HG03457 (cell line): ENCODE data around the gene SNTN.

Source experiments
- ATAC-seq: cut with Tn5 transposase; IDR thresholded peaks from one replicate; pipeline ENCODE4 v1.9.1; 2021; ENCODE audit warnings: moderate number of reproducible peaks; ENCODE audit not compliant: unreplicated experiment

The SNTN gene

DNA sequence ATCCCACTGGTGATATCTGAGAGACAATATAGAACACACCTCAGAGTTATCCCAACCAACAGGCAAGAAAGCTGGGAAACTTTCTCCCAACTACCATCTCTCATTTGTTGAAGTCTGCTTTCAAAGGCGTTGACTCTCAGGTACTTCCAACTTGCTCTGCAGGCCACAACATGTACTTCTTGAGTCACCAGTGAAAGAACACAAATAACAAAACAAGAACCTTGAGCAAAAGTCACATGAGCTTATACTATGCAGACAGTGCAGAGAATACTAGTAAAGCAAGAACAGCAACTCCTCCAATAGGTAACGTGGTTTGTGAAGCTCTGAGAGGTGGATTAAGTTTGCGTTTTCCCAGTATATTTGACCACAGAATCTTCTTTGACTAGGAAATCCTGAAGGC is 20.6 kb downstream of the SNTN start:
- ATAC-seq, result no peak

DNA sequence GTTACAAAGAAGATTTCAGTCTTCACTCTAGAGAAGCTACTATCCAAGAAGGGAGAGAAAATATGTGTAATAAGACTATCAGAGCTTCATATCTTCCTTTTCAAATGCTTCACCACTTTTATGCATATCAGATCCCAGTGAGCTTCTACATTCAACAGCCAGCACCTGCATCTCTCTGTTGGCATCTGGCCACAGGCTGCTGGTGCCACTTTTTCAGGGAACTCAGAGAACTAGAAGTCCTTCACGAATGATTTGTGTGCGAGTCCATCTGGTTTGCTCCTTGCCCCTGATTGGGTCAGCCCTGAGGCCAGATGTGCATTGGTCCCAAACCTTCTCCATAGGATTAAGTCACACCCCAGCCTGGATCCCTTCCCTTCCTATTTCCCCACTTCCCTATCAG is 22.1 kb downstream of the SNTN start:
- no peak for ATAC-seq

DNA sequence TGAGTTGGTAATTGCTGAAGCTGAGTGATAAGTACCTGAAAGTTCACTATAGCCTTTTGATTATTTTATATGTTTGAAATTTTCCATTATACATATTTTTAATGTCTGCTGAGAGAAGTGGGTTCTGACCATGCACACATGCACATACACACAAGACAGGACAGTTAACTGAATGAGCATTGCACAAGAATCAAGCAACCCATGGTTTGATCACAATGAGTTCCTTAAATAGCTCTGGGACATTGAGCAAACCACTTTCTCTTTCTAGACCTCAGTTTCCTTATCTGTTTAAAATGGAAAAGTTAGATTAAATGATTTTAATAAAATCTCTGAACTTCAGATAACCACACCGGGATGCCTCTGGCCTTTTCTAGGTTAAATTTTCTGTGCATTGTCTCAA is 26.7 kb downstream of the SNTN start:
- ATAC-seq, result no peak

DNA sequence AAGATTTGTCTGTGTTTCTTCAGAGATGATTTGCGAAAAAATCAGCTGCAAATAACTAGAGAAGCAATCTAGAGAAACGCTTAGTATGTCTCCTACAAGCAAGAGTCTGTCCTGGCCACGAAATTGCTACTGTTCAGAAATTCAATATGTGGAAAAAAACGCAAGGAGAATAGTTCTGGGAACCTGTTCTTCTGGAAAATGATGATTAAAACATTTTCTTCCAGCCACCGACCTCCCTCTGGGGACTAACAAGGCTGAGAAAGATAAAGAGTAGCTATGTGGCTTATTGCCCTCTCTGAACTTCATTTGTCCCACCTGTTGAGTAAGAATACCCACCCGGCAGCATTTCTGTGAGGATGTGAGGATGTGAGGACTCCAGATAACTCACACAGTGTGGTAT is 31.6 kb downstream of the SNTN start:
- no peak for ATAC-seq

DNA sequence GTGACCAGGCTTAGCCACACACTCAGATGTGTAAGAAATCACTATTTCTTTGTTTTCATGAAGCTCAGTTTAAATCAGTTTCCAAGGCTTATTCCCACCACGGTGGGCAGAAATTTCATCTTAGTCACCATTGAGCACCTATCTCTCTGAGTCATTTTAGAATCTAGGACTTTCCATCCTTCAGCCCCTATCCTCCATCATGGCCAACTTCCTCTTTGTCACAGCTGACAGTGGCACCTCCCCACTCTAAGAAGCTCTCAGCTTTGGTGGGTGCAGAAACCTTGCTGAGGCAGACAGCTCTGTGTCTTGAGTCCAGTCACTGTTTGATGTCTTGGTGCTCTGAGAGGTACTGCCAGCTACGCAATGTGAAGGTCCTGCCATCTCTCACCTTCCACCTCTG is 32.9 kb downstream of the SNTN start:
- no peak for ATAC-seq

DNA sequence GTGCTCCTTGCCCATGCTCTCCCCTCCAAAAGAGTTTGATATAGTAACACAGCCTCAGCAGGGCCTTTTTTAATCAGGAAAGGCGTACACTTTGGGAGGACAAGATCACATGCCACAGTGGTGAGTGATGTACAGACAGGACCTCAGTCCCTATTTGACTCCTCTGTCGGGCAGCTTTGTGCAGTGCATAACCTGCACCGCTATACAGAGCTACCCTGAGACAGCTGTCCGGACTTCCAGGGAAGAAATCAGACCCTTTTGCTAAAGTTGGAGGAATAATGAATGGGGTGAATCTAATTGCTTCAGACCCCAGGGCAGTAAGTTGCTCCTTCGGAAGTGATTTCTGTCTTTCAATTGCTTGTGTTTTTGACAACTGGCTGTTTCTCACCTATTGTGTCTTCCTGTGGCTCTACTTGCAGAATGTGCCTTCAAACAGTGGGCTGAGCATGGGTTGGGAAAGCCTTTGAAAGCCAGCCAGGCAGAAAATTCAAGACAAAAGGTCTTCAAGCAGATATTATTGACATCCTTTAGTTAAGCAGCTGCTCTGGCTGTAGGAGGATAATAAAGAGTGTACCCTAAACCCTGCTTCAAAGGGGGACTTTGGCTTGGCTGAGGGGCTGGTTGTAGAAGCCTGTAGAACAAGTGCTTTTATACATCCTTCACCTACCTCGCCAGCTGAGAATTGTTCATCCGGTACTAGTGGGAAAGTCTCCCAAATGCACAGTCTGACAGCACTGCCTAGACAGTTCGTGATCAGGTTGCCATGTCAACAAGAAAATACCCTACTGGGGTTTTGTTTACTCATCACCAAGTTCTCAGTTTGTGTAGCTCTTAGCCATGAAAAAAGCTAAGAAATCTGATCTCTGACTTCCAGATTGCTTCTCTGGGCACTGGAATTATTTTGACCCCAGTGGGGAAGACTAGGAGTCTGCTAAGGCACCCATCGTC is 35.1 kb downstream of the SNTN start:
- no peak for ATAC-seq

DNA sequence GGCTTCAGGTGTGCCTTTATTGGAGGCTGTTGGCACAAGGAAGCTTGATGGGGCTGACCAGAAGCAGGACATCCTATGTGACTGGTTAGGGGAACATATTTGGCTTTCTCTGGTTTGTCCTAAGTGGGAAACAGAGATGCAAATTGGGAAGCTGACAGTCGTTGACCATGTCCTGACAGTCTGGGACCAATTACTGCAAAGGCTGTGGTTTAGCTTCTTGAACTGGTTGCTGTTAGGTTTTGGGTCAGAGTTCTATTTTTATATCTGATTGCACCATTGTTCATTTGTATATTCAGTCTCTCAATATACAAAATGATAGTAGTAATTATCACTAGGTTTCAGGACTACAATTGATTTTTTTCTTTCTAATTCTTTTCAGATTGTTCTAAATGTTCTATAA is 36.8 kb downstream of the SNTN start:
- ATAC-seq, result no peak

DNA sequence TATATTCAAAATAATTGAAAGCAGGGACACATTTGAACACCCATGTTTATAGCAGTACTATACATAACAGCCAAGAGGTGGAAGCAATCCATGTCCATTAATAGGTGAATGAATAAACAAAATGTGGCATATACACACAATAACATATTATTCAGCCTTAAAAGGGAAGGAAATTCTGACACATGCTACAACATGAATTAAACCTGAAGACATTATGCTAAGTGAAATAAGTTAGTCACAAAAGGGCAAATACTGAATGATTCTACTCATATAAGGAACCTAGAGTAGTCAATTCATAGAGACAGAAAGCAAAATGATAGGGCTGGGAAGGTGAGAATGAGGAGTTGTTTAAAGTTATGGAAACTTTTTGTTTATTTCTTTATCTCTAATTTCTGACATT is 40.9 kb downstream of the SNTN start:
- no peak for ATAC-seq

DNA sequence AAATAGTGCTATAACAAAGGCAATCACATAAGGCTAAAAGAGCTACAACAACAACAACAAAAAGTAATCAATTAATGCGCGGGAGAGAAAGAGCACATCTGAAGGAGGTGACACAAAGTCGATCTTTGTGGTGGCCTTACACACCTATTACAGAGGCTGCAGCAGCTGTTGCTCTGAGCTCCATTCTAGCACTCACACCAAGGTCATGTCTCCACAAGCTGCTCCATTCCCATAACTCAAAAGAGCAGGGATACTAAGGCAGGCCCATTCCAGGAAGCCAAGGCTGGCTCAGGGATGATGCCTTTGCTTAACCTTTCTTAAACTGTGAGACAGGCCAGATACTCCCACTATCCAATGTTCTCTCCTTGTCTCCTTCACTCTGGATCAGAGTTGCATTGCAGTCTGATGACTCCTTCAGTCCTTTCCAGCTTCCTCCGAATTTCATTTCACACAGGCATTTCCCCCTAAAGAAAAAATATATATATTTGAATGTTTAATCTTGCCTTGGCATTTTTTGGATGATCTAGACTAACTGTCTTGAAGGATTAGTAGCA is 52.7 kb downstream of the SNTN start:
- no peak for ATAC-seq

DNA sequence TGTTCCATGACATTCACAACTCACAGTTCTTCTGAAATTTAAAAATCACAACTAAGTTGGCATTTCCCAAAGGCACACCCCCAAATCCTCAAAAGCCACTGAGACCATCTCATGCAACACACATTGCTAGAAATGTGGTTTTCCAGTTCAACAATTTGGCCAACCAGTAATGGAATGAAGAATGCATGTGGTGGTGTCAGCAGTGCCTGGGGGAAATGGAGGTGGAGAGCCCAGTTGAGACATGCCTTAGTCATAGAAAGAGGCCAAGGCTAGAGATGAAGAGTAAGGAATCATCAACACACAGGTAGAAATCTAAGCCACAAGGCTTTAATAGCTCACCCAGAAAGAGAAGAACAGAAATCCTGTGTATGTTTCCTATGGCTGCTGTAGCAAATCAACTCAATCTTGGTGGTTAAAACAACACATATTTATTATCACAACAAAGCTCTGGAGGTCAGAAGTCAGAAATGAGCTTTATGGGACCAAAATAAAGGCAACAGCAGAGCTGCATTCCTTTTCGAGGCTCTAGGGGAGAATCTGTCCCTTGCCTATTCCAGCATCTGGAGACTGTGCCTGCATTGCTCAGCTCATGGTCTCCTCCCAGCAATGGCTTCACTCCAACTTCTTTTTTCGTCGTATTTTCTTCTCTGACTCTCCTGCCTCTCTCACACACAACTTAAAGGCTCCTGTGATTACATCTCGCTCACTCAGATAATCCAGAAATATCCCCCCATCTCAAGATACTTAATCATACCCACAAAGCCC is 54.0 kb downstream of the SNTN start:
- no peak for ATAC-seq

DNA sequence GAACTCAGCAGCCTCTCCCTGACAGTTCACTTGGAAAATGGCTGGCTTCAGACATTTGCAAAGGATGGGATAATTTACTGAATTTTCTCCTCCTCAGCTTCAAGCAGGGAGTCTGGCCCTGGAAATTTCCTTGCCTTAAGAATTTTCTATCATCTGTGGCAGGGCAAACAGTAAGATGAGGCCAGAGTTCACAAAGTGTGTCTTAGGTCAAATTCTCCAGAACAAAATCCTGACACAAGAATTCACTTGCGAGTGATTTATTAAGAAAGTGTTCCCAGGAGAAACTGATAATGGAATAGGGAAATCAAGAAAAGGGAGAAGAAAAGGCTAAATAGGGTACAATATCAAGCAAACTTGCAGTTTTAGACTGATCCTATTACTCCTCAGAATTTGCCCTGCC is 55.3 kb downstream of the SNTN start:
- ATAC-seq, result no peak

DNA sequence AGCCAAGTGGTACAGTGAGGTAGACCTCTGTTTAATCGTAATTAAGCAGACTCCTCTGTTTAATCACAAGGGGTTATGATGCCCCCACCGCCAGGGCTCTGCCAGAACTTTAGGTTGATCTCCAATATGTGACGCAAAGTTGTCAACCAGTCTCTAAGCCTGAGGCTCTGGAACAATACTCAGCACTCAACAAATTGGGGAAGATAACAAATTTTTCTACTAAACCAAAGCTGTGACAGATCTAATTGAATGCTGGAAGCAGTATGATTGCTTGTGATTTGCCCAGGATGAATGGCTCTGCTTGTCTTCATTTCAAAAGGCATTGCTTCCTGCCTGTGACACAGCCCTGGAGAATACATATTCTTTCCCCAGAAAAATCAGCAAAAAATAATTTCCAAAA is 57.1 kb downstream of the SNTN start:
- no peak for ATAC-seq
